Activated CD4-positive, alpha-beta T cell treated with anti-CD3 and anti-CD28 coated beads, Interleukin-2, amount 50 U/mL, for 48 hours (primary cell): Measurements from ENCODE around the gene PPFIA4.

Source experiments
- DNase-seq, 2 experiments: peaks; one replicate each; pipeline ENCODE4 v3.0.0-alpha.2; 2020

Gene PPFIA4

DNA sequence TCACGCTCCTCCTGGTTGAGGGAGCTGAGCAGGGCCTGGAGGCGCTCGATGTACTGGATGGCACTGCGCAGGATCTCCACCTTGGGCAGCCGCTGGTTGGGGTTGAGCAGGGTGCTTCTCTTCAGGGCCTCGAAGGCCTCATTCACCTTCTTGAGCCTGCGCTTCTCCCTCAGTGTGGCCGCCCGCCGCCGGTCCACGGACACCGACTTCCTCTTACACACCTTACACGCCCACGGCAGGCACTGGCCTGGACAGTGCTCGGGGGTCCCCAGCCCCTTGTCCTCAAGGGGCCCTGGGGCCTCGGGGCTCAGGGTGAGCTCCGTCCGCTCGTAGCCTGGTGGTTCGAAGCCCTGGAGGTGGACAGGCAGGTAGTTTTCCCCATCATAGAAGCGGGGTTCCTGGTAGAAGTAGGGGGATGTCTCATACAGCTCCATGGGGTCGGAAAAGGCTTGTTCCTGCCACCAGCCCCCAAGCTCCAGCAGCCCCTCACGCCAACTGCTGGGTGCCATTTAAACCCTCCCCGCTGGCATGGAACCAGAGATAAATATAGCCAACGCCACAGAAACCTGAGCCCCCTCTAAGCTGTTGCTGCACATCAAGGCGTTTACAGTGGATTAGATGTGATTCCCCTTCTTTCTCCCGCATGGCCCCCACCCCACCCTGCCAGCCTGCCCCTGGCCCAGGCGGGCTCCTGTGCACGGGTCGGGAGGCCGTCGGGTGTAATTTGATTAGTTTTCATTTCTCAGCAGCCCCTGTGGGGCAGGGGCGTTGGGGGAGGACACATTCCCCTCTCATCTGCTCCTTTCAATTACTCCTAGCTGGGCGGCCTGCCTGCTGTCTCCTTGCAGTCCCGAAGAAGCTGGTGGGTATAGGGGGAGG, 59.5 kb downstream of the PPFIA4 start, which contains the start of gene MYOG:
Gene MYOG (minus strand): TSS at position 485 of the 879 bp plus-strand sequence. CDS start 51 bp downstream, at position 434.
- no peak for DNase-seq

DNA sequence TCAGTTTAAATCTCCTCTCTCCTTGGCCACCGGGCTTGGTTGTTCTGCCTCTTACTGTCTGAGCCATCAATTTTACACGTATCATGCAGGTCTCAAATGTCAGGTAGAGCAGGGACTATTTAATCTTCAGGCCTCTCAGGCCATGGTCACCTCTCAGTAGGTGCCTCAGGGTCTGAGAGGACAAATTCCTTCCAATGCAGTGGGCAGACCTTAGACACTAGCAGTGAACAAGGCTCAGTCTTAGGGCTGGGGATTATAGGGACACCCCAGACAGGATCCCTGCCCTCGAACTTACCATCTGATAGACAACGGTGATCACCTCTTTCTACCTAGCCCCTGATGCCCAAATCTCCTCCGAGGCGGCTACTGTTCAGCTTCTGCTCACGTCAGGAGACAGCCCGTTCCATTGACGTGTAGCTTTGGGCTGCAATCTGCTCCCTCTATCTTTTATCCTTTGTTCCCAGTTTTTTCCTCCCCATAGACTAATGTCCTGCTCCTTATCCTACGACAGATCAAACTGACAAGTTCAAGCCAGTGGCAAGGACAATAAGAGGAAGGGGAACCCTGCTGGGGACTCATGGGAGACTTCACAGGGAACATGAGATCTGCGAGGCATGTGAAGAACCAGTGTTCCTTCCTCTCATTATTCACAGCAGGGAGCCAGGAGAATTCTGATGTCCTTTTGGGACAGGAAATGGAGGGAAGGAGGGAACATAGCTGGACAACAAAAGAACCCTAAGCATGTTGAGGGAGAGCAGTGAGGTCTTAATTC, 60.9 kb downstream of the PPFIA4 start:
- DNase-seq = no peak

DNA sequence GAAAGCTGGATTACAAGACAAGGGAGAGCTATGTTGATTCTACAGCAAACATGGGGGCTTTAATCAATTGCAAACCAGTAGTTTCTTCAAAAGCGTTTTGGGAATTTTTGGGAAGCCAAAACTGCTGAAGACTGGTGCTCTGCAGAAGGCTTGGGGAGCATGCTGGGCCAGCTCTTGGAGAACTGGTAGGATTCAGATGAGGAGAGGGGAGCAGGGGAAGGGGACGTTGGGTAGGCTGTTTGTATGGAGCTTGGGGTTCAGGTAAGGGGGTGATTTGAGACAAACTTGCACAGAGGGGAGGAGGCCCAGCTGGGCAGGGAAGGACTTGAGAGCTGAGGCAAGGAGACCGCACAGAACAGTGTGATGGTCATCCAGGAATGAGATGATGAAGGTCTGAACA, 62.1 kb downstream of the PPFIA4 start:
- DNase-seq = no peak

DNA sequence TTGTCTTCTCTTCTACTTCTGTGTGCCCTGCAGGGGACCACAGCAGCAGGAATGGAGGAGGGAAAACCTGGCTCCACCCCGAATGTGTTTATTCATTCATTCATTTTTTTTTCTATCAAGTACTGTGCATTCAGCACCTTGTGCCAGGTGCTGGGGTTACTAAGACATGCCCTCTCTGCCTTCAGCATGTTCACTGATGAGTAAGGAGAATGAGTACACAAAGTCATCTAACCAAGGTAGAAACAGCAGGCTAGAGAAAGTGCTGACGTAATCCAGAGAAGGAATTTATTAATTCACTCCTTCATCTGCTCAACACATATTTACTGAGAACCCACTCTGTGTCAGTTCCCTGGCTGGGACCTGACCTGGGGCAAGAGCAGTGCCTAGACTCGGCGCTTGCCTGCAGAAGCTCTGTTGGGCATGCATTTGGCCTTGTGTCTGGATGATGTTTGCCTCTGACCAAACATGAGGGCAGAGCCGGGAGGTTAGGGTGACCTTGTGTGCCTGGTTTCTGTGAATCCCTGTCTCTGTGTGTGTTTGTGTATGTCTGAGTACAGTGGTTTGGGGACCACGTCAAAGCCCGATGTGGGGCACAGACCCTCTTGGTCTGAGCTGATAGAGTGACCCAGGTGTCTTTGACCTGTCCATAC, 62.8 kb downstream of the PPFIA4 start:
- DNase-seq = no peak

DNA sequence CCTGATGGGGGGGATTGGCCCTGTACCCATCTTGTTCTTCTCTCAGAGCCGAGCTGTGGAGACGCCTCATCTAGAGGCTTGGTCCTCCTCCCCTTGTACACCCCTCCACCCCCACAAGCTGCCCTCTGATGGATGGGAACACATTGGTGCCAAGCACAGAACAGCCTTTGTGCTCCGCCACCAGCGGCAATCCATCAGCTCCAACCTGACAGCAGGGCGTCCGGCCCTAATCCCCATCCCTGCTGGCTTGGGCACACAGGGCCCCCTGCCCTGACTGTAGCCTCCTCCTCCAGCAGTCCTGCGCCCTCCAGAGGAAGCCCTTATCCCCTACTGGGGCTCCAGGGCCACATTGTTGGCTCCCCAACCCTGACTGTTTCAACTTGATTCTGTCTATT, 63.4 kb downstream of the PPFIA4 start:
- DNase-seq = no peak

DNA sequence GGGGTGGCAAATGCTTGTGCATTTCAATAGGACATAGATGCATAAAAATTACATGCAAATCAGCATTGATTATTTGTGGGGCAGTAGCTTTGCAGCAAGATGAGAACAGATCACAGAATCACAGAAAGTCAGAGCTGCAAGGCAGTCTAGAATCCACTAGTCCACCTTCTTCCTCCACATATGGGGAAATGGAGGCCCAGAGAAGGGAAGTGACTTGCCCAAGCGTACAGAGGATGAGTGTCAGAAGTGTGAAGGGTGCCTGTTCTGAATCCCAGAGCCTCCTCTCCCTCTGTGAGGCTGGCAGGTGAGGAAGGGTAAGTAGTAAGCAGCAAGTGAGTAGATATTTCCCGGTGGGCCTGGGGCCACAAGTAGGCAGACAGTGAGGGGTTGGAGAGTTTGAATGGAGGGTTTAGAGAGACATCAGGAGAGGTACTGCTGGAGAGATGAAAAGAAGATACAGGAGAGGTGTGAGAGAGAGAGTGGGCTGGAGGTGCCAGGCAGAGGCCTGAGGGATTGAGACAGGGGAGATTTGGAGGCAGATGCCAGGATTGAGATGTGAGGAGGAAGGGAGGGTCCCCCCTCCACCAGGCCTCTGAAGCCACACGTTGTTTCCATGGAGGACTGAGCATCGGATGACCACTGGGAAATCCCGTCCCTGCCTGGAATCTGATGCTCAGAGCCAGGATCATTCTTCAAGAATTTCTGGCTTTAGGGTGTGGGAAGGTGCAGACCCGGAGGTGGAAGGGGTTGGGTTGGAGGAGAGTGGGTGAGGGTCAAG, 64.3 kb downstream of the PPFIA4 start:
- no peak for DNase-seq

DNA sequence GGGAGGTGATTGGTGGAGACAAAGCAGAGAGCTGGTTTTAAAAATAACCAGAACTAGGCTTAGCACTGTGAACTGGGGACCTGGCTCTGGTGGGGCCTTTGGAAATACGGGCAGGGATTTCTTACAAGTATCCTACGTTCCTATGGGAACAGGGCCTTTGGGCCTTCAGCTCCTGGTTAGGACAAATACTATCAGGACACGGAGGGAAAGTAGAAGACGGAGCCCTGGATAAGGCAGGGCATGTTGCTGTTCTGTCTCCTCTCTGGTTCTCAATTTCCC, 64.8 kb downstream of the PPFIA4 start:
- DNase-seq = no peak

DNA sequence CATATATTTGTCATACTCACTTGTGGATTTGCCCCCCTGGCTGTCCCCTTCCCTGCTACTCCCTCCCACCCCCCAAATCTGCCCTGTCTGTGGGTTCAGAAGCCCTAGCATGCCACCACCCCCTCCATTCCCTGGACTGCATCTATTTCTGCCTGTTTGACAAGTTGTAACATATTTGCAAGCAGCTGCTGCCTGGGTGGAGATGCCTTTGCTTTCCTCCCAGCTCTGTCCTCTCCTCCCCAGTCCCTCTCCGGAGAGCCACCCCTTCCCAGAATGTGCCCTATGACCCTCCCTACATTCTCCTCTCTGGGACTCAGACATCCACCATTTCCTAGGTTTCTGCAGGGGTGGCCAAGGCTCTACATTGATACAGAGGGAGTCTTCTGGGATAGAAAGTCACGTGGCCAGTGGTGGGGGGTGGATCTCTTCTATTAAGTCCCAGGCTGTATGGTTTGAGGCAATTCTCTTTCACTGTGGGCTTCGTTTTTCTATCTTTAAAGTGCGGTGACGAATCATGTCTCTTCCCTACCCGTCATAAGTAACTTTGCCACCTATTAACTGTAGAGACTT, 65.6 kb downstream of the PPFIA4 start:
- no peak for DNase-seq

DNA sequence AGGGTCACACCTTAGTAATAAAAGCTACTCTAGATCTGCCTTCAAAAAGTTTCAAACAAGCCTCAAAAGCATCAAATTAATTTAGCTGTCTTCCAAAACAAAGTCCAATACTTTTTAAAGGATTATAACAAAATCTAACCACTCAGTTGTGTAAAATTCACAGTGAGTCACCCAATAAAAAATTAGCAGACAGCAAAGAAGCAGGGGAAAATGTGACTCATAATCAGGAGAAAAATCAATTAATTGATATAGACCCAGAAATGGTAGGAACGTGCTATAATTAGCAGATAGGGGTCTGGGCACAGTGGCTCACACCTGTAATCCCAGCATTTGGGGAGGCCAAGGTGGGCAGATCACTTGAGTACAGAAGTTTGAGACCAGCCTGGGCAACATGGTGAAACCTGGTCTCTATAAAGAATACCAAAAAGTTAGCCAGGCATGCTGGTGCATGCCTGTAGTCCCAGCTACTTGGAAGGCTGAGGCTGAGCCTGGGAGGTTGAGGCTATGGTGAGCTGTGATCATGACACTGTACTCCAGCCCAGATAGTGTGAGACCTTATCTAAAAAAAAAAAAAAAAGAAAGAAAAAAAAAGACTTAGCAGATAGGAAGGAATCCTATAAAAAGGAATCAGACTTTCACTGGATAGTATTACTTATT, 67.6 kb downstream of the PPFIA4 start:
- DNase-seq = no peak

DNA sequence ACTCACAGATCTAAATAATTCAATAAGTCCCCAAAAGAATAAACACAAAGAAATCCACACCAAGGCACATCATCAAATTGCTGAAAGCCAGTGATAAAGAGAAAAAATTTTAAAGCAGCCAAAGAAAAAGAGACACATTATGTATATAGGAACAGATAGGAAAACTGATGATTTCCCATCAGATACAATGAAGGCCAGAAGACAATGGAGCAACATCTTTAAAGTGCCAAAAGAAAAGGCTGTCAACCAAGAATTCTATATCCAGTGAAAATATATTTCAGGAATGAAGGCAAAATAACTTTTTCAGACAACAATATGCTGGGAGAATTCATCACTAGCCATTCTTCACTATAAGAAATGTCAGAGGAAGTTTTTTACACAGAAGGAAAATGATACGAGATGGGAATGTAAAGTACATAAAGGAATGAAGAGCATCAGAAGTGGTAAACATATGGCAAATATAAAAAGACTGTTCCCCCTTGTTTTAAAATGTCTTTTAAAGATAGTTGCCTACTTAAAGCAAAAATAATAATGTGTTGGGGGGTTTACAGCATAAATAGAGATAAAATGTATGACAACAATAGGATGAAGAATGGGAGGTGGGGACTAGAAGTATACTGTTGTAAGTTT, 68.9 kb downstream of the PPFIA4 start:
- DNase-seq = no peak

DNA sequence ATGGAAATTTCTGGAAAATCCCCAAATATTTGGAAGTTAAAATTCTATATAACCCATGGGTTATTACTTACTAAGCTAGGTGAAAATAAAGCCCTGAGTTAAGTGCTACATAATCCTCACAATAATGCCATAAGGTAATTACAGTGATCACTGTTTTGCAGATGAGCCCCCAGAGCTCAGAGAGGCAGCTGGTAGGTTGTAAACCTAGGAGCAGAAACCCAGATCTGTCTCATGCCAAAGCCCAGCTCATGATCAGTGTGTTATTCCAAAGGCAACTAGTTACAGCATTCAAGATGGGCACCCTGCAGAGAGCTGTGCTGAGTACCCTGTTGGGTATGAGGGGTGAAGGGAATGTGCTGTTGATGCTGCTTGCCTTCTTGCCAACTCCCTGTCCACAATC, 70.3 kb downstream of the PPFIA4 start:
- no peak for DNase-seq

DNA sequence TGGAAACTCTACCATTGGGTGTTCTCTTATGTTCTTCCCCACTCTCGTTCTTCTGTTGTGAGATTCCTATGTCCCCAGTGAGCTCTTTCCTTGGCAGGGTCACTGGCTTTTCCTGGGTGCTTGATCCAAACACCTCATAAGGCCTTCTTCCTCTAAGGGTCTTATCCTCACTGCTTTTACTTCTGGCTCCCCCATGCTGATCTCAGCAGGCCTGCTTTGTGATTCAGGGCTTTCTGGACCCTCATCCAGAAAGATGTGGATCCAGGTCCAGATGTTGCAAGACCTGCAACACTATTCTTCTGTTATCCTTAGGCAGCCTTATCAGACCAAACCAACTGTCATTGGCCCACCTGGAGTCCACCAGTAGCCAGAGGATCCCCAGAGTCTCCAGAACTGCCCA, 70.7 kb downstream of the PPFIA4 start:
- DNase-seq = no peak

DNA sequence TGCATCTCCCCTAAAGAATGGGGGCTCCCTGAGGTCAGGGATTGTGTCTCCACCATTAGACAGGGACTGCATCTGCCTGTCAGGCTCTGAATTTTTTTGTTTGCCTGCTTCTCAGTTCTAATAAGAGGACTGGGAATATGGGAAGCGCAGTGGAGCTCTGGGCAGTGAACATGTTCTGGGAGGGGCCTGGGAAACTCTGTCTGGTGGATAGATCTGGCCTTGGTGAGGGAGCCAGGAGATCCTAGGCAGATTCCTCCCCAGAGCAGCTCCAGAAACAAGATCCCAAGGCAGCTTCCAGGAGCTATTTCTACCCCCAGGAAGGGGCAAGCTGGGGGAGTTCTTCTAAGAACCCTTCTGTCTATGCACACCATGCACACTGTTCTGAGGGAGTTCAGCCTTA, 72.2 kb downstream of the PPFIA4 start:
- DNase-seq = no peak

DNA sequence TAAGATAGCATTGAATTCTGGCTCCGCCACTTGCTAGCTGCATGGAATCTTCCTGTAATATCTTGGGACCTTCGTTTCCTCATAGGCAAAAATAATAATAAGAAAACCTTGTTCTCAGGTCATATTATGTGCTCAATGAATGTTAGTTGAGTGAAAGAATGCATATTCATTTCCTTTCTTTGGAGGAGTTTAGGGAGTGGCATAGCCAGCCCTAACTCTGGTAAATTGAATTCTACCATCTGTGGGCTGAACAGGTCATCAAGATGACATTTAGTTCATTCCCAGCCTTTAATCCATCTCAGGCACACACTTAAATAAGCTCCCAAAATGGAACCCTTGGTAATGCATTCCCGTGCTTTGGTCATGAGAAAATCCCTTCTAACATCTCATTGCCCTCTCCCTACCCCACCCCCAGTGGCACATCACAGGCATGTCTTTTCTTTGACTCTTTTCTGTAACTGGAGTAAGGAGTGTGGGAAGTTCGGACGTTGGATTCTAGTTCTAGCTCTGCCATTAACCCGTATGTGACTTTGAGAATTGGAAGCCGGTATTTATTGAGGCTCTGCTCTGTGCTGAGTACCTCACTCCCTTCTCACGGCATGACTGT, 72.7 kb downstream of the PPFIA4 start:
- no peak for DNase-seq

DNA sequence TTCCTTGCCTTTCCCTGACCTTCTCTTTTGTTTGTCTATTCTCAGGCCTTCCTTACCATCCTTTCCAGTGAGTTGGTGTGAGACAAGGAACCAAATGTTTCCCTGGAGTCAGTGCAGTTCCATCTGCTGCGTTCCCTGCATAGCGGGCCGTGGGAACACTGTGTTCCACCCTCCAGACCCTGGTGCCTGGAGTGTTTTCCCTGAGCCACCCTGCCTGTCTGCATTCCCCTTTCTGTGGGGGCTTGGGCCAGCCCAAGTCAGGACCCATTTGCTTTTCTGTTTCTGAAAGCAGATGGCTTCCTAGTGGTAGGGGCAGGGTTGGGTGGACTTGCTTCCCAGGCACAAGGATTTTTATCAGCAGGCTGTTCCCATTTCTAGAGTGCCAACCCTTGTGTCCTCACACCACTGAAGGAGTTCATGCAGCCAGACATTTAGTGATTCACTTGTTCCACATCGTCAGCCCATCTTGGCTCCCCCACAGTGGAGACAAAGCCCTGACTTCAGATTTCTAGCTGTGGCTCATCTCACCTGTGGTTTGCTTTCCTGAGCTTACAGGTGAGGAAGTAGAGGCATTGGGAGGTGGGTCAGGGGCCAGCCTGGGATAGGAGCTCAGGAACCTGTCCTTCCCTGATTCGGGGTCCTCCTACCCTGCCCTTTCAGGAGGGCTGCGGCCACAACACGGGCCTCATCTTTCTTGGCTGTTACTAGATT, 73.7 kb downstream of the PPFIA4 start:
- no peak for DNase-seq

DNA sequence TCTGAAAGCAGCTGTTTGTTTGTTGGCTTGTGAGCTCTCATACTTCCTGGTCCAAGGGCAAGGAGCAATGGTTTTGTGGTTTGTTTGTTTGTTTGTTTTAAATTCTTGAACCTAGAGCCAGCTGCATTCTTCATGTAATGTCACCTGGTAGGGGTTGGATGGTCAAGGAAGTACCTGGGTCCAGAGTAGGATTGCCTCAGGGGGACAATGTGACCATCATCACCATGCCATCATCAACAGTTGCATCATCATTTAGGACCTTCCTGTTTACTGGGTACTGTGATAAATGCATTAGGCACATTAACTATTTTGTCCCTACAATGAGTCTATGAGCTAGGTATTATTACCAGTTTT, 74.2 kb downstream of the PPFIA4 start:
- no peak for DNase-seq

DNA sequence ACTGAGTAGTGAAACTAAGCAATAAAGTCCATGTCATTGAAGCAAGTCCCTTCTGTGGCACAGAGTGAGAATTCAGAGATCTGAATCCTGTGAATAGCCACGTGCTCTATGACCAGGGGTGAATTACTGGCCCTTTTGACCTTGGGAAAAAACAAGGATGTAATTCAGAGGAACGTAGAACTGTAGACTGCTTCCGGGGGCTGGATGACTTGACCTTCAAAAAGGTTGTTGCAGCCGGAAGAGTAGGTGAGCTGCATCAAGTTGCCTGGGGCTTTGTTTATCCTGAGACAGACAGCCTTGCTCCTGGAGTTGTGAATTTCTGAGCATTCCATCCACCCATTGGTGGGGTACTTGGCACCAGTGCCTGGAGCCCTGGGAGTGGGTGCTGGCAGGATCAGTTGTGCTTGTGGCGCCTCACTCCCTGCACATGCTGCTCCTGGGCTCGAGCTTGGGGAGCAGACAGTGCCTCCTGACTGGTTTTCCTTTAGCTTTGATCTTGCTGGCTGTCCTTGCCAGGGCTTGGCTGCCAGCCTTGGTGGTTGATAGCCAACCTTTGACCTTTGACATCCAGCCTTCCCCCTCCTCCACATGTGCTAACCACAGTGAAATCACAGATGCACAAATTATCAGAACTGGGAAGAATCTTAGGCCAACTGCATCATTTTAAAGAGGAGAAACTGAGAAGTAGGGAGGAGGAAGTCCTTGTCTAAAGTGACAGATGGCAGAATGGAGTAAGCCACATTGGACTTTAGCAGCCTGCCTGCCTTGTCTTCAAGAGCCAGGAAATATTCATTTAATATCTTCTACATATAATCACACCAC, 75.7 kb downstream of the PPFIA4 start:
- no peak for DNase-seq

DNA sequence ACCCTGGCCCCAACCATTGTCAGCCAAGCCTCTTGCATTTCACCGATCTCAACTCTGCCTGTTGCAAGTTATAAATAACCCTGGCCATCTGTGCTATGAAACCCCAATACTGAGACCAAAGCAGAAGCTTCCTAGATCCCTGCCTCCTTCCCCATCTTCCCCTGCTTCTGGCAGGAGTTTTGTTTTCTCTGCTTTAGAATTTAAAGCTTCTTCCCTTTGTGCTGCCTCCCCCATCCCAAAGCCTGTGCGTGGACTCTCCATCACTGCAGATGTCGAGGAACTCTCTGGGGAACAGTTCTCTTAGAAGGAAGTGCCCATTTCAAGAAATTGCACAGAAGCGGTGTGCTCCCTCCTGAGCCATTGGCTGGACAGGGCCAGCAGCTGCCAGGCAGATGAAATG, 76.9 kb downstream of the PPFIA4 start:
- DNase-seq = no peak

DNA sequence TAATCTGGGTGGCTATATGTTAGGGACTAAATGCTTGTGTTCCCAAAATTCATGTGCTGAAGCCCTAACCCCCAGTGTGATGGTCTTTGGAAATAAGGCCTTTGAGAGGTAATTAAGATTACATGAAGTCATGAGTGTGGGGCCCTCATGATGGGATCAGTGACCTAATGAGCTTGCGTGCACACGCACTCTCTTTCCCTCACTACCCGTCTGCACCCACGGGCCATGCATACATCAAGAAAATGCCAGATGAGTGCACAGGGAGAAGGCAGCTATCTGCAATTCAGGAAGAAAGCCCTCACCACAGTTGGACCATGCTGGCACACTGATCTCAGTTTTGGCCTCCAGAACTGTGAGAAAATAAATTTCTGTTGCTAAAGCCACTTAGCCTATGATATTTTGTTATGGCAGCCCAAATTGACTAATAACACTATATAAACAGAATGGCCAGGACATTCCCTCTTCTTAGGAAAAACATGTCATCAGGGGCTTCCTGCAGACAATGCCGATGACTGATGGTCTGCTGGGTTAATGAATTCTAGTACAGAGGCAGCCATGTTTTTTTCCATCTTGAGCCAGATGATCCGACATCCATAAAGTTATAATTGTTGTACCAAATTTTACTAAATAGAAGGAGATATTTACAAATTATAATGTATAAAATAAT, 77.7 kb downstream of the PPFIA4 start:
- no peak for DNase-seq
